Activated effector memory CD4-positive, alpha-beta T cell treated with anti-CD3 and anti-CD28 coated beads, Interleukin-2, amount 50 U/mL, for 16 hours (primary cell): Measurements from ENCODE around the gene GRIA4.
"Not testable (repeated sequence)": the region's sequence is repeated elsewhere in the genome, so short reads cannot be mapped to it uniquely, and the experiment has no call there.

Source experiments
- DNase-seq: peaks from one replicate; pipeline ENCODE4 v3.0.0-alpha.2; 2020

Gene GRIA4

DNA sequence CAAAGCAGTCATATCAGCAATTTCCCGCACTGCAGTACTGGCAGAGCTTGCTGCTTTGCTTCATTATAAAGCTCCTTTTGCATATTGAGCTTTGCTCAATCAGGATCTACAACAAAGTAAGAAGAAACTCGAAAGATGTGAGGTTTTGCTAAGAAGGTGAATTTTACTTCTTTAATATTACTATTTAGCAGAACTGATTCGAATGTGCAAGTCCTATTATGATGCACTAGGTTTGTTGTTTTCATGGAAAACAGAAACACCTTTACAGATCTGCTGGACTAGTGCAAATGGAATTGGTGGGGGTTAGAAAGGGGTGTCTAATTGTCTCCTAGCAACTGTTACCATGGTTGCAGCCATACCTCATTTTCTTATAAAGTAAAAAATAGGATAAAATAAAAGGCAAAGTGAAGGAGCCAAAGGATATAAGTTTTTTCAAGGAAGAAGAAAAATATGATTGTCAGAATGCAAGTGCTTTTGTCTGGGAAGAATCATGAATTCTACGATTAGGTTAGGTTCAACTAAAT lies 259.0 kb downstream of the GRIA4 start:
- DNase-seq: no peak

DNA sequence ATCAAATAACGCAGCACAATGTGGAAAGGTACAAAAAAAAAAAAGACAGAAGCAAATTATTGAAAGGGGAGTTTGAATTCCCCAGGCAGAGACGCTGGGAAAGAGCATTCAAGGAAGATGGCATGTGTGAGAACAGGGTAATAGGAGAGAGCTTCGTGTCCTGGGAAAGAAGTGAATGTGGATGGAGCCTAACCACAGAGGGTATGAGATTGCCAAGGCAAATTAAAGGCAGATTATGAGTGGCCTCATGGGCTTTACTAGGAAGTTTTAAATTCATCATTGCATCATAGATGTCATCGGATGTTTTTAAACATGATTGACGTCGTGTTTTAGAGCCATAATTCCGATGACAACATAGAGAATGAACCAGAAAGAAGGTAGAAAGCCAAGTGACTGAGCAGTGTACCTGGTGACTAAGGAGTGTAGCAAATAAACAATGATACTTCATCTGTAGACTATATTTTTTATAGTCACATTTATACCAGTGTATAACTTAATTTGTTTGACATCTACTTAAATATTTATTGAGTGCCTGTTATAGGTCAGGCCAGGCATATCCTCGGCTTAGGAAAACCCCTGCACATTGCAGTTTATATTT lies 260.7 kb downstream of the GRIA4 start:
- no peak for DNase-seq

DNA sequence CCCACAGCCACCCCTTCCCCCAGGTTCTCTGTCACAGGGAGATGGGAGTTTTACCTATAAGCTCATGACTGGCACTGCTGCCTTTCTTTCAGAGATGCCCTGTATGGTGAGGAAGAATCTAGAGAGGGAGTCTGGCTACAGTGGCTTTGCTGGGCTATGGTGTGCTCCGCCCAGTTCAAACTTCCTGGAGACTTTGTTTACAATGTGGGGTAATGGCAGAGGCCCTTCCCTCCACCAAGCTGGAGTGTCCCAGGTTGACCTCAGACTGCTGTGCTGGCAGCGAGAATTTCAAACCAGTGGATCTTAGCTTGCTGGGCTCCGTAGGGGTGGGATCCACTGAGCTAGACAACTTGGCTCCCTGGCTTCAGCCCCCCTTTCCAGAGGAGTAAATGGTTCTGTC lies 268.6 kb downstream of the GRIA4 start:
- no peak for DNase-seq

DNA sequence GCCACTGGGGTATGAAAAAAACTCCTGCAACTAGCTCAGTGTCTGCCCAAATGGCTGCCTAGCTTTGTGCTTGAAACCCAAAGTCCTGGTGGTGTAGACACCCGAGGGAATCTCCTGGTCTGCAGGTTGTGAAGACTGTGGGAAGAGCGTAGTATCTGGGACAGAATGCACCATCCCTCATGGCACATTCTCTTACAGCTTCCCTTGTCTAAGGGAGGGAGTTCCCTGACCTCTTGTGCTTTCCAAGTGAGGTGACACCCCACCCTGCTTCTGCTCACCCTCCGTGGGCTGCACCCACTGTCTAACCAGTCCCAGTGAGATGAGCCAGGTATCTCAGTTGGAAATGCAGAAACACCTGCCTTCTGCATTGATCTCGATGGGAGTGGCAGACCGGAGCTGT lies 269.1 kb downstream of the GRIA4 start:
- not testable (repeated sequence) for DNase-seq

DNA sequence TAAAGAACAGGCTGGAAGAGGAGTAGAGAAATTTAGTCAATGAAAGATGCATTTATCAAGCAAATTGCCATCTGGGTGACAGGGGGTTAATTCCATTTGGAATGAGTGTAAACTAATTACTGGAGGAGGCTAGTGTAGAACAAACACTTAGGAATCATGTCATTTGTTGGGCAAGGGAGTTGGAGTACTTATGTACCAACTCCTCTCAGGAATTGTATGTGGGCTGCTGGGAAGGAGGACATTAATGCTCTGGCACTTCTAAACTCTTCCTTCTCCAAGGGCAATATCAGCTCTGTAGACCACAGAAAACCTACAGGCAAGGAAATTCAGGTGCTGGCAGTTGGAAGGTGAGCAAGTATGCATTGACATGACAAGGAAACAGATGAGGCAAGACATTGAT lies 271.2 kb downstream of the GRIA4 start:
- no peak for DNase-seq

DNA sequence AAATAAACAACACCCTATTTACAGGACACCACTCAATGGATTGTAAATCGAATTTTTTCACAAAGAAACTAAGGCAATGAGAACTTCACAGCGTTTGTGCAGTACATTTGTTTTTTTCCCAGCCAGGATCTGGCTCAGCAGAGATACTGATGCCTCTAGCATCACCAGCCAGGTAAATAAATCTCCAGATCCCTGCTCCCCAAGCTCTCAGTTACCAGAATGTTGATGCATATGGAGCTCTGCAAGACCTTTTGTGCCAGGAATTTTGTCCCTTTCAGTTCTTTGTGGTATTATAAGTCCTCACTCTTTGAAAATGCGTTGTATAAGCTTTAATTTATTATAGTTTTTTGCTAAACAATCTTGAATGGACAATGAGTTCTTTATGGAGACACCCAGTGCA lies 274.6 kb downstream of the GRIA4 start:
- no peak for DNase-seq

DNA sequence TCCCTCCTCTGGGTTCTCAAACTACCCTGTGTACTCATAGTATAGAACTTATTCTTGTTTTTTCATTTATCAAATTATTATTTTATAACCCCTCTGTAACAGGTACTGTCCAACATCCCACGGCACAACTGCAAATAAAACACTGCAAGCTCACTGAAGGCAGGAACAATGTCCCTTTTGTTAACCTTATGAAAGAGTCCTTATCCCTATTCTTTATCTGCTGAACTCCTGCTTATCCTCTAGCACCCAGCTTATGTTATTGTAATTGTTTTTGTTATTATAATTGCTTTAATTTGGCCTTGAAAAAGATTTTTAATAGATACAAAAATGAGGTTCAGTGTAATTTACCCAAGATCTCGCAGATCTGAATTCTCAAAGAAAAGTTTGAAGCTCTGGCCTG lies 281.8 kb downstream of the GRIA4 start:
- no peak for DNase-seq

DNA sequence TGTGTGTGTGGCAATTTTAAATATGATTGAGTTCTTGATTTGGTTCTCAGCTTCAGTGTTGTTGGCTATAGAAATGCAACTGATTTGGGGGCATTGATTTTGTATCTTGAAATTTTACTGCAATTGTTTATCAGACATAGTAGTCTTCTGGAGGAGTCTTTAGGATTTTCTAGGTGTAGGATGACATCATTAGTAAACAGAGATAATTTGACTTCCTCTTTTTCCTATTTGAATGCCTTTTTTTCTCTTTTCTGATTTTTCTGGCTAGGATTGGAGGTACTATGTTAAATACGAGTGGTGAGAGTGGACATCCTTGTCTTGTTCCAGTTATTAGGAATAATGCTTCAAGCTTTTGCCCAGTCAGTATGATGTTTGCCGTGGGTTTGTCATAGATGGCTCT lies 287.3 kb downstream of the GRIA4 start:
- DNase-seq: no peak

DNA sequence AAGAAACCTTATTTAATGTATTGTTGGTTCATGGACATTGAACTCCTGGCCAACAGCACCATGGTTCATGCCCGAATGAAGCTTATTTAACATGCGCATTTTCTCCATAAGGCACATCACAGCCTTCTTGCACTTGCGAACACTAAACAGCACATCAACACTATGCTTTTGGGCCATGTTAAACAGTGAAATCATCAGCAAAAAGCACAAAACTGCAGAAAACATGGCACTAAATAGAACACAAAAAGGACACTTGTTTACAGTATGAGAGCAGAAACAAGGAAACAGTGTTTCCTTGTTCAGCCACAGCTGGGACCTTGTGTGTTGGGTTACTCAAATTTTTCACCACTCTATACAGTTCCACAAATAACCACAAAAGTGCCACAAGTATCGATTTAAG lies 289.9 kb downstream of the GRIA4 start:
- DNase-seq: no peak

DNA sequence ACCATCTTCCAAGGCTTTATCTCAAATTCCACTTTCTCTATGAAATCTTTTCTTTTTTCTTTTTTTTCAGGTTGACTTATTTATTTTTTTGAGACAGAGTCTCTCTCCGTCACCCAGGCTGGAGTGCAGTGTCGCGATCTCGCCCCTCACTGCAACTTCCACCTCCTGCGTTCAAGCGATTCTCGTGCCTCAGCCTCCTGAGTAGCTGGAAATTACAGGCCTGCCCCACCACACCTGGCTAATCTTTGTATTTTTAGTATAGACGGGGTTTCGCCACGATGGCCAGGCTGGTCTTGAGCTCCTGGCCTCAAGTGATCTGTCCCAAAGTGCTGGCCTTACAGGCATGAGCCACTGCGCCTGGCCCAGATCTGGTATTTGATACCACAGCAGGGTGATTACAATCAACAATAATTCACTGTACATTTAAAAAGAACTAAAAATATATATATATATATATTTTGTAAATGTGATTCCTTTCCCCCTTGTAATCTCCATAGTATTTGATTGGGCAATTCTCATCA lies 290.7 kb downstream of the GRIA4 start:
- DNase-seq: no peak

DNA sequence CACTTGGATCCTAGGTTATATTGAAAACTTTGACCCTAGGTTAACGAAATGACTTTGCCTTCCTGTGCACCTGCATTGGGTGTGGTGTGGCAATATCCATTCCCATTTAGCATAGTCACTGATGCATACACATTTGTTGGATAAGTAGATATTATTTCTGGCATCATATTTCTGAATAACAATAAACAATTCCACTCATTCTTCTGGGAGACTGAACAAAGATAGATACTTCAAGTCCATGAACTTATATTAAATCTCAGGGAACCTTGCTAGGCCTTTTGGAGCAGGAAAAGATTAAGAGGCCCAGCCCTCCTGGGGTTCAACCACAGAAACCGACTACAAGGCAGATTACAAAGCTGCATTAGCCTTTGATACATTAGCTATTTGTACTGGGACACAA lies 293.2 kb downstream of the GRIA4 start:
- no peak for DNase-seq

DNA sequence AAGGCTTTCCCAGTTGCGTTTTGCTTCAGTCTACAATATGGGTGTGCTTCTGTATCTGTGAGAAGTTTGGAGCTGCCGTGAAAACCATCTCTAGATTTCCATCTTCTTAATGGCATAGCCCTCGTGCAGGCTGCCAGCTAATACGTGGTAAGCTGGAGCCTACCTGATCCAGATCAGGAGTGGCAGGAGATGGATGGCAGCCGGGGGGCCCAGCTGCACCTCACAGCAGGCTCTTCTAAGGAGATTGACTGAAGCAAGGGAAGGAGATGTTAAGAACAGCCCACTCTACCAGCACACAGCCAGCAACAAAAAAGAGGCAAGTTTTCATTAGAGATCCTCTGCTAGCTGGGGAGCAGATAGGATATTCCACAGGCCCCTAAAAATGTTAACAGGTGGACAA lies 296.6 kb downstream of the GRIA4 start:
- no peak for DNase-seq

DNA sequence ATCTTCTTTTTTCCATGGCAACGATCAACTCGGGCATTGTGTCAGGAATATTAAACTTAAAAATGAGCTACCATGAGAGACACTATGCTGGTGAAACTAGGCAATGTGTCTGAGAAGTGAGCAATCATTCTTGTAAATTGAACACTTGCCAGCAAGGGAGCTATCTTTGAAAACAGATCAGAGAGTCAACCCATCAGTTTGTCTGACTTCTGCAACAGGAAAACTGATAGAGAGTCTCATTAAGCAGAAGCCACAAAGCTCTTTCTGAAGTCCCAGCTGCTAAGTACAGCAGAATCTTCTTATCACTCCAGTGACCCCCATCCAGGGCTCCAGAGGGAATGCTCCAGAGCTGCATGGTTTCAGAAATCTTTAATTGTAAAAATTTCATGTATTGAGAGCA lies 297.4 kb downstream of the GRIA4 start:
- DNase-seq: no peak

DNA sequence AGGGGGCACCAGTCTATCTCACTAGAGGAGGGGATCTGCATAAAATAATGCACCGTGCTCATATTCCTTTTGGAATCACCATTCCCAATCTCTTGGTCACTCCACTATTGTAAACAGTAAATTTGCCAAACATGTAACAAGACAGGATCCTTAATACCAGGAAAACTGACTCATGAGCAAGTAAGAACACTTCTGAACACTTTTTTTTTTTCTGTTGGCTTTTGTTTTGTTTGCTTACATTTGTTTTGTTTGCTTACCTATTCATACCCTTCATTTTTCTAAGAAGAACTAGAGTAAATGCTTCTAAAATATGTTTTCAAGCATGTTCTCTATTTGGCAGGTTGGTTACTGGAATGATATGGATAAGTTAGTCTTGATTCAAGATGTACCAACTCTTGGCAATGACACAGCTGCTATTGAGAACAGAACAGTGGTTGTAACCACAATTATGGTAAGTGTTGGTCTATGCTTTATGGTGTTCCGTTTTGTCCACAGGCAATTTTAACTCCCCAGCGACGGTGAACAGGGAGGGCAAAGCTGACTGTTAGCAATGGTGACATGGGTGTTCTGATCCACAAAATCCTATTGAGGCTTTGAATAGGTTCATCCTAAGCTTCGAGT lies 300.3 kb downstream of the GRIA4 start:
- no peak for DNase-seq

DNA sequence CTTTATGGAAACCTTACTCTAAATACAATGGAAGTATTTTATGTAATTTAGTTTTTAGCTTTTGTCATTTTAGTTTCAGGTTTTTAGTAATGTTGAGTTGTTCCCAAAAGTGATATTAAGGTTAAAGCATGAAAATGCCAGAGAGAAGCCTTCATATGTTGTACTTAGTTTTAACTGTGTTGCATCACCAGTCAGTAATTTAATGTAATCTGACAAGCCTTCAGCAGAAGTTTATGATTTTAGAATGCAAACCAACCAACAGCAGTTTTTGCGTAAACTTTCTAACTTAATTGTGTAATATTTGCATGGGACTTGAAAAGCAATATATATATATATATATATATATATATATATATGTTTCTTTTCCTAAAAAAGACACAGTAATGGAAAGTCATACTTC lies 301.6 kb downstream of the GRIA4 start:
- DNase-seq: no peak

DNA sequence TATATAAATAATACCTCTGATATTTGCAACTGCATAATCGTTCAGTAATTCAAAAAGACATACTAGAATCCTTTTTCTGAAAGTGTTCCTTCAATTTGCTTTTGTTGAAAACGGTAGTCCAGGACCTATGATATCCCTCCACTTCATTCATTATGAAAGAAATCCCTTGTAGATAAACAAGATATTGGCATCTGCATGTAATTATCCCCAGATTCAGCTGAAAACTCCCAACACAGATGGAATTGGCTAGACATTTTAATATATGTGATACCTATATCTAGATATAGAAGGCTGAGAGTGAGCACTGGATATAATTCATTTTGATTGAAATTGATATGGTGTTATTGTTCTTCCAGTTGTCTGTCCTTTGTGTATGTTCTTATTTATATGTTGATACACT lies 302.8 kb downstream of the GRIA4 start:
- no peak for DNase-seq

DNA sequence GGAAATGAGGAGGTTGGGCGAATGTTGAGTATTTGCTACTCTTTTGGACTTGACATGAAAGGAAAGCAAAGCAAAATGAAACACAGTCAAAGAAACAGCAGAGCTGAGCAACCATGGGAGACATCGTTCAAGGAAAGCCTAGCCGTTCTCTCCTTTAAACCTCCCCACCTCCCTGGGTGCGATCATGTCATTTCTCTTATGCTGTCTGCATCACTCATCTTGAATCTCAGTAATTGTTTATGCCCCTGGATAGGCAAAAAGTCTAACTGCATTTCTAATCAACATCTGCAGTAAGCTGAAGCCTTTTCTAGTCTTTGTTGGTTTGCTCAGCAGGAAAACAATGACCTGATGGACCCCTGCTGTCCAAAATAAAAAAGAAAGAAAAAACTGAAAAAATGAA lies 305.1 kb downstream of the GRIA4 start:
- no peak for DNase-seq

DNA sequence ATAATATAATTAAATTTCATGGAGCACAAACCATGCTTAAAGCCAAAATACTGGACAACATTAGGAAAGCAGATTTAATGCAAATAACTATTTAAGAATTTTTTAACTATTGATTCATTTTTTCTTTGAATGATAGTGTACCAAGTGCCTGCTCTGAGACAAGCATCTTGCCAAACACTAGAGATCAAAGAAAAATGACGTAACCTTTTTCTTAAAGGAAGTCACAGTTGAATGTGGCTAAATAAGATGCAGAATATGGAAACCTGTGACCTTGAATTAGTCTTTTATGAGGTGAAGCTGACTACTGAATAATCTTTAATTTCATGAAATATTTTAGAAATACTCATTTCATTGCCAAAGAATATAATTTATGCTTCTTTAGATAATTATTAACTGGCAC lies 308.2 kb downstream of the GRIA4 start:
- DNase-seq: no peak

DNA sequence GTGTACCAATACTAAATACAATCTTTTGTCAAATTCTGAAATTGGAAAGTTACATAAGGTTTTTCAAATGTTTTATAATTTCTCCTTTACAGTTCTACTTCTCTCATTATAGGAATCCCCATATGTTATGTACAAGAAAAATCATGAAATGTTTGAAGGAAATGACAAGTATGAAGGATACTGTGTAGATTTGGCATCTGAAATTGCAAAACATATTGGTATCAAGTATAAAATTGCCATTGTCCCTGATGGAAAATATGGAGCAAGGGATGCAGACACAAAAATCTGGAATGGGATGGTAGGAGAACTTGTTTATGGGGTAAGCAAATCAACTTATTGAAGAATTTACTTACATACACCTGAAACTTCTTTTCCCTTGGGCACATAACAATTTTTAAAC lies 308.7 kb downstream of the GRIA4 start:
- no peak for DNase-seq

DNA sequence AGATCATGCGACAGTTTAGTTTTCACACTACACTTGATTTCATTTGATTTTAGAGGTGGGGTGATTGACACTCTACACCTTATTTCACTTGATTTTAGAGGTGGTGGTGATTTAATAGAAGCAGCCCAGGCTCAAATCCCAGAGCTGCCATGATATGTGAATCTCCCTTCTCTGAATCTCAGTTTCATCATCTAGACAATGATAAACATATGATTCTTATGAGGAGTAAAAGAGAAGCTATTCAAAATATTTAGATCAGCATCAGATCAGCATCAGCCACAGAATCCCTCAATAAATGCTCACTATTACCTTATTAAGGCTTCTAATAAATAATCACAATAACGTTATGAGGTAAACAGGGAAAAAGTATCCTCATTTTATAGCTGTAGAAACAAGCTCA lies 313.4 kb downstream of the GRIA4 start:
- DNase-seq: no peak

DNA sequence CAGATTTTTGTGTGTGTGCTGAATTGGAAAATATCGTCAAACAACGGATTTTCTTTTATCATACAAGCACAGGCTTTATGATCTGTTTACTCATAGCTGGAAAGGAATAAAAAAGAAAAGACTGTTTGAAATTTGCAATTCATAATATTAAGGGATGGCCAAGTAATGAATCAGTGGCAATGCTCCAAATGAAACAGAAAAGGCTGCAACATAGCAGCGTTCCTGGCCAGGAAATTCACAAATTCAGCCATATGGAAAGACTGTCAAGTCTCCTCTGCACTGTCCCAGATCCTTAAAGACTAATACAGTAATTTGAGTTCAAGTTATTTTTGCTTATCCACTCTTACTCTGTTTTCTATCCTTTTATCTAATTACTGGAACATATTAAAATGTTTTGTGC lies 313.9 kb downstream of the GRIA4 start:
- DNase-seq: no peak

DNA sequence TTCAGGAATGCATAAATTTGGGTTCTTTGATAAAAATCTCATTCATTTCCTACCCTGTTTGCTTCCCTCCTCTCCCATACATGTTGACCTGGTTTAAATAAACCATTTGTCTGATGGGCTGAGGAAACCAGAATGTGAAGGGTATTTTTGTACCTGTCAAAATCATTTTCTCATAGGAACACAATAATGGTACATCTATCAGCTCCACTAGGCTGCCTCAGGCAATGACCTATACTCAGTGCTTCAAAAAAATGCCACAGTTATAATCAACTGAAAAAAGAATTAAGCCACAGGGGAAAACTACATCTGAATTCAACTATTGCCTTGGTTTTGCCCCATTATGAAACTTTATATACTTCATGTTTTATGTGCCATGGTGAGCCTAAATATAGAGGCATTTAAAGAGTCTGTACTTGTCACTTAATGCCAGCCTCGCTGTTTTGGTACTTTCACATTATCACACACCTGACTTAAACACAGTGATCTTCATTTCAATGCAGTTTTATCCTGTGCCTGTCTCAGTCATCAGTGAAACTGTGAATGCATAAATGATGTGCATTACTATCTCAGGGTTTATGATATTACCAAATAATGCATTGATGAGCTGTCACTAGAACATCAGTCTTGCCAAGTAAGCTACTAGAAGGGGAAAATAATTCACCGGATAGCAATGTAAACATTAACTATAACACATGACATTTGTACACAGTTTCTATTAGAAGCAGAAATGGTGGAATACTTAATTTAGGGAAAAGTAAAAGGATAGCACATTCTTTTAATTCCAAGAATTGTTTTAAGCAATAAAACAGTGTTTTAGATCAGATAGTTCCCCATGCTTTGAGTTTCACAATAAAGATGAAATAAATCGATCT lies 319.4 kb downstream of the GRIA4 start:
- no peak for DNase-seq

DNA sequence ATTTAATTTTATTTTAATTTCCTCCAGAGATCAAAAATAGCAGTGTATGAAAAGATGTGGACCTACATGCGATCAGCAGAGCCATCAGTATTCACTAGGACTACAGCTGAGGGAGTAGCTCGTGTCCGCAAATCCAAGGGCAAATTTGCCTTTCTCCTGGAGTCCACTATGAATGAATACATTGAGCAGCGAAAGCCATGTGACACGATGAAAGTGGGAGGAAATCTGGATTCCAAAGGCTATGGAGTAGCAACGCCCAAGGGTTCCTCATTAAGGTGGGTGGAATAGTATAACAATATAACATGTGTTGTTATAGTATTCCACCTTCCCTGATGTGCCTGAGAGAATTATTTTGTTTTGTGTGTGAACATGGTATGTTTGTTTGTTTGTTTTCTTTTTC lies 323.8 kb downstream of the GRIA4 start:
- no peak for DNase-seq

DNA sequence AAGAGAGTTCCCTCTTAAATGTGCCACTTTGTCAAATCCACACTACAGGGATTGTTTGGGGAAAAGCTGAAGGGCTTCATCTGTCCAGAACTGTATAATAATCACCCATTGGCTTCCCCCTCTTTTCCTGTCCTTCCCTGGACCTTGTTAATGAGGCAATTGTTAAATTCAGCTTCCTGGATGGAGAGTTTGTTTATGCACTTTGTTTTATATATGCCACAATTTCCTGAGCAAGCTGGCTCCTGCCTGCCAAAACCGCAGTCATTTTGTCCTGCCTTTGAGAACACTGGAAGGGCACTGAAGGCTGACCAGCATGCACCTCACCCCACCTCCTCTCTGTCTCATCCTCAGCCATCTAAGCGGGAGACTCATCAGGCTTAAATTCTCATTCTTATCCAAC lies 325.9 kb downstream of the GRIA4 start:
- no peak for DNase-seq
